ENCODE results near the gene PLB1. TPM values are rescaled to one million over a fixed set of nuclear protein-coding genes. Genes with fewer than 3 reads are reported as not detected.
A peak's percentile ranks its signal among the peaks of the same experiment; 100 is the strongest.

The PLB1 gene
- total RNA-seq, 1 donor from 2014 or later: 2.4 TPM

DNA sequence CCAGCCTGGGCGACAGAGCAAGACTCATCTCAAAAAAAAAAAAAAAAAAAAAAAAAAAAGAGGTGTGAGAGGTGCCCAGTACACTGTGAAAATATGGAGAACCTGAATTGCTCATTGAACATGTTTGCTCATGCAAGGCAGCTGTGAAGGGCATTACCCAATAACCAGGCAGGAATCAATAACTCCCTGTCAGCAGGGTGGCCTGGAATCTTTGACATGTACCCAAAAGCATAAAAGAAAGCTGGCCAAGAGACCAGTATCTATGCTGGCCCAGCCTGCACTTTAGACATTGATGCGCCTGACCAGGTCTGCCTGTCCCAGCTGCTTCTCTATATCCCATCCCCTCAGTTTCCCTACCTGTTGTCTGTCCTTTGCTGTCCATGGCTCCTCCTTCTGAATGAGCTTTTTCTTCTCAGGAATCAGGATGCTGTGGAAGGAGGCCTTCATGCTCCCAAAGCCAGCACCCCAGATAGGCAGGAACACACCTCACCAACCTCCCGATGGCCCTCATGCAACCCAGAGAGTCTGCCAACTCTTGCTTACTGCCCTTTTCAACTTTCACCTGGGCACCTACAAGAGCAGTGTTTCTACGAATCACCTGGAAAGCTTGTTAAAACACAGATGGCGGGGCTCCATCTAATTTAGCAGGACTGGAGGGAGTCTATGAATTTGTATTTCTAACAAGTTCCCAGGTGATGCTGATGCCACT lies 172.4 kb downstream of the PLB1 start:
- no peak for DNase-seq

DNA sequence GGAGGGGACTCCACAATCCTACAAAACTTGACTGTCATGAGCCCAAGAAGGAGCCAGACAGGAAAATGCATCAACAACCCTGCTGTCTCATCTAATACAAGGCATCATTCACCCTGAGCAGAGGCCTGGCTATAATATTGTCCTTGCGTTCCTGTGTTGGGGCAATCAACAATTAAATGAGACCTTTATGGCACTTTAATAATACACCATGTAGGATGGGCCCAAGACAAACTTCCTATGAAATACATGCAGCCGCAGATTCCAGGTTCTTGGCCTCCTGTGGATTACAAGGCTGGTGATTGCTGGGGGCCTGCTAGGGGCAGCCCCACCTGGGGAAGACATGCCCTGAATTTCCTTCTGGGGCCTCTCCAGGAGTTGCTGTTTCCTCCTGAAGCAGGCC lies 173.0 kb downstream of the PLB1 start:
- no peak for DNase-seq

- DNase-seq: no peak
Observed at GRCh38 chr2:28670856-28671255, 175.0 kb downstream of the PLB1 start.

GRCh38 chr2:28673338-28673737 lies 177.5 kb downstream of the PLB1 start:
- no peak for DNase-seq

DNA sequence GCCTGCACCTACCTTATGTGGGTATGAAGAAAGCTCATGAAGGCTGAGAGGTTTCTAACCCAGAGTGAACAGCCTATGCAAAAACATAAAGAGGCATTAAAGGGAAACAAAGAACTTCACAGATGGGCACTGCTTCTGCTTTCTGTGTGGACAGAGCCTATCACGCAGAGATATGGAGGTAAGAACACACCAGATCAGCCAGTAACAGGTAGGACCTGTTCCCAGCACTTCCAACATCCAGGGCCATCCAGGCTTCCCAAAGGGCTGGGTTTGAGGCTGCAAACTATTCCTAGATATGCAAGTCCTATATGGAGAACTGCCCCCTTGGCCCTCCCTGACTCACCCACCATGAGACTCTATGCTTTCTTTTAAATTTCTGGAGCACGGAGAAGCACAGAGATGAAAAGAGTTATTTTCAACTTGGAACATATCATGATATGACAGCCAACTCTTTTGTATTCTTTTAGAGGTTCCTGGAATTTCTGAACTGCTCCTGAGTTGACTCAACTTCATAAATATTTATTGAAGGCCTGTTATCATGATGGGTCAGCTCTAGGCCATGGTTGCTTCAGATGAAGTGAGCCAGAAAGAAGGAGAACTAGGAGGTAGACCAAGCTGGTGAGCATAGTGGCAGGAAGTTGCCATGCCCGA lies 178.3 kb downstream of the PLB1 start:
- no peak for DNase-seq

DNA sequence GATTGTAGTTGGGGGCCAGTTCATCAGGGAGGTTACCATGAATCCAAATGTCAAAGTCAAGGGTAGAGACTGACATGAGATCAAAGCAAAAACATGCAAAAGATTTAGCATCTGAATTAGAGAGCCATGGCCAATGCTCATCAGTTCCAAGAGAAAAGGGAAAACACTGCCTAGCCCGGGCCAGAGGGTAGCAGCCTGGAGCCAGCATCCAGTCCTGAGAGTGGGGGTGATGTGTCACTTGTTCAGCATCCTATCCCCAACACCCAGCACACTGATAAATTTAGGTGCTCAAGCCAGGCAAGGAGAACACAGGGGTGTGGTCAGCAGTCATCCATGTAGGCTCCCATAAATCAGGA lies 178.8 kb downstream of the PLB1 start:
- DNase-seq: no peak

GRCh38 chr2:28676152-28676835 lies 180.4 kb downstream of the PLB1 start:
- DNase-seq: no peak

- no peak for DNase-seq
Observed at GRCh38 chr2:28678175-28678855, 182.5 kb downstream of the PLB1 start.

GRCh38 chr2:28678944-28679343 lies 183.1 kb downstream of the PLB1 start:
- no peak for DNase-seq

- no peak for DNase-seq
Observed at GRCh38 chr2:28680657-28681056, 184.8 kb downstream of the PLB1 start.

DNA sequence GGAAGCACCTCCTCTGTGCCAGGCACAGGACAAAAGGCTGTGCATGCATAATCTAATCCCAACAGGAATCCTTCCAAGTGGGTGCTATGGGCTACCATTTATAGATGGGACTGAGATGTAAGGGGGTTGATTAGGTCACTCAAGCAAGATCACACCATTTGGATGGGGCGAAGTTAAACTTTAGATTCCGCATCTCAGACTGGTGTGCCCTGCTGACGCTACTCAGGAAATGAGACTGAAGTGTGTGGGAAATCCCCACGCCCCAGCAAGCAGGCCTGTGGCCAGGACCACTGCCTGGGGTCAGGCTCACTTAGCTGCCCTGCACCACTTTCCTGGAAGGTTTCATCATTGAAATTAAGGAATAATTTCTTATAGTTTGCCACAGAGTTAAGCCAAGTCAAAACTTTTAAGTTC lies 185.3 kb downstream of the PLB1 start:
- DNase-seq: no peak

GRCh38 chr2:28681606-28682005 lies 185.7 kb downstream of the PLB1 start:
- DNase-seq: no peak

- peak; percentile 94 for DNase-seq
Observed at GRCh38 chr2:28683100-28683706, 187.3 kb downstream of the PLB1 start.

DNA sequence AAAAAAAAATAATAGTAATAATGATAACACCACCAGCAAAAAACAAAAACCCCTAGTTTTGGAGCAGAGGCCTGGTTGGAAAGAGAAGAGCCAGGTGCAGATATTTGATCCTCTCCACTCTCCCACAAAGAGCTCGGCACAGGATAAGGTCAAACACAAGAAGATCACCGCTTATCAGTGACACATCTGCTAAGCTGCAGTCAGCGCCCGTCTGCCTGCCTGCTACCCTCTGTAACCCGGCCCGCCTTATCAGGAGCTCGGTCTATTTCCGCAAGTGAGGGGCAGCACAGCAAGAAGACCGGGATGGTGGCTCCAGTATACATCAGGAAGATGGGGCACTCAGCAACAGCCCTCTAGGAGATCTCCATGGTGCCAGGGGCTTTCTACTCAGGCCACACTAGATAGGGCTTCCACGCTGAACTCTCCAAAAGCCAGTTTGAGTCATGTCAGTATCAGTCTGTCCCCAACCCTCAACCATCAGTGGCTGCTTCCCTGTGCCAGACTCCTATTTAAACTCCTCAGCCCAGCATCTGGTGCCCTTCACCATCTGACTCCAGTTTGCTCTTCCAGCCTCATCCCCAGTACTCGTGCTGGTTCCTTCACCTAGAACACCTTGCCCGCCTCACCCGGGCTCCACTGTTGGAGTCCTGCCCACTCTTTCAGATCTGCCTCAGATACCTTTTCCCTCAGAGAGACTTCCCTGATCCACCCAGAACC lies 188.4 kb downstream of the PLB1 start:
- no peak for DNase-seq

- no peak for DNase-seq
Observed at GRCh38 chr2:28687171-28687570, 191.3 kb downstream of the PLB1 start.

DNA sequence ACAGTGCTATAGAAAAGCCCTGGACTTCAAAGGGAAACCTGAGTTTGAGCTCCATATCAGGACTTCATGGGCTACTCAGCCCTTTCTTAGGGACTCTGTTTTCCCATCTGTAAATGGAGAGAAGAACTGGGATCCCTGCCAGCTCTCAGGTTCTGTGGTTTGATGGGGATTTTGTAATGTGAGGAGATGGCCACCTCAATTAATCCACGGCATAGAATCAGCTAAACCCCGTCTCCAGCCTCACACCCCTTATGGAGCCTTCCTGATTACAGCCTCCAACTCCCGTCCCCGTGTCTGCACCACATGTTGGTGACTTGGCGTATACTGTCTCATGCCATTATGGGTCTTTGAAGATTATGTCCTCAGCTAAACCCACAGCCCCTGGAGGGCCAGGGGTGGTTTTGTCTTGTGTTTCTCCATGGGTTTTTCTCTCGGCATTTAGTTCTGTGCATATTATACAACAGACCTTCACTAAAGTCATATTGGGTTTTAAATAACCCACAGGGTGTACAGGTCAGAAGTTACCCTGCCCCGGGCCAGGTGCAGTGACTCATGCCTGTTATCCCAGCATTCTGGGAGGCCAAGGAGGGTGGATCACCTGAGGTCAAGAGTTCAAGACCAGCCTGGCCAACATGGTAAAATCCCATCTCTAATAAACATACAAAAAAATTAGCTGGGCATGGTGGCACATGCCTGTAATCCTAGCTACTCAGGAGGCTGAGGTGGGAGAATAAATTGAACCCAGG lies 192.0 kb downstream of the PLB1 start:
- no peak for DNase-seq

DNA sequence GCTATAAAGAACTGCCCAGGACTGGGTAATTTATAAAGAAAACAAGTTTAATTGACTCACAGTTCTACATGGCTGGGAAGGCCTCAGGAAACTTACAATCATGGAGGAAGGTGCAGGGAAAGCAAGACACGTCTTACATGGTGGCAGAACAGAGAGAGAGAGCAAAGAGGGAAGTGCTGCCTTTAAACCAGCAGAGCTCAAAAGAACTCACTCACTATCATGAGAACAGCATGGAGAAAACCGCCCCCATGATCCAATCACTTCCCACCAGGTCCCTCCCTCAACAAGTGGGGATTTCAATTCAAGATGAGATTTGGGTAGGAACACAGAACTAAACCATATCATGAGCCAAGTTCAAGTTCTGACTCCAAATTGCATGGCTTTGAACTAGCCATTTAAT lies 193.0 kb downstream of the PLB1 start:
- no peak for DNase-seq

DNA sequence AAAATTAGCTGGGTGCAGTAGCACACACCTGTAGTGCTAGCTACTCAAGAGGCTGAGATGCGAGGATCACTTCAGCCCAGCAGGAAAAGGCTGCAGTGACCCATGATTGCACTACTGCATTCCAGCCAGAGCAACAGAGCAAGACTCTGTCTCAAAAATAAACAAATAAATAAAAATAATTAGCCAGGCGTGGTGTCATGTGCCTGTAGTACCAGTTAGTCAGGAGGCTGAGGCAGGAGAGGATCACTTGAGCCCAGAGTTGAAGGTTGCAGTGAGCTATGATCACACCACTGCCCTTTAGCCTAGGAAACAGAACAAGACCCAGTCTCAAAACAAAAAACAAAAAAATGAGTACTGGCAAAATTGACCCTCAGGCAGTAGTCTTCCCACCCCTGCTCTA lies 193.9 kb downstream of the PLB1 start:
- no peak for DNase-seq

- no peak for DNase-seq
Observed at GRCh38 chr2:28692411-28692810, 196.6 kb downstream of the PLB1 start.

GRCh38 chr2:28693223-28693622 lies 197.4 kb downstream of the PLB1 start:
- DNase-seq: no peak
